Stimulated activated naive CD8-positive, alpha-beta T cell treated with anti-CD3 and anti-CD28 coated beads, Interleukin-15, amount 100 ng/mL, for 72 hours (primary cell): ENCODE data around the gene FANCE.

Source experiments
- ATAC-seq: fragments of 150-1000 bp; cut with Tn5 transposase; 2 replicates; pipeline ENCODE4 v1.10.0; 2021; ENCODE audit warnings: mild to moderate bottlenecking, moderate library complexity
- DNase-seq, 2 donors: peaks; one replicate each; pipeline ENCODE4 v3.0.0; 2021 to 2022
- H3K27ac Mint-ChIP-seq, 2 donors: one replicate each; pipeline ENCODE4 v1.8.0; 2022; ENCODE audit warnings: mild to moderate bottlenecking in 2 of 2, mixed read lengths in 2 of 2, moderate library complexity in 2 of 2
- H3K27me3 Mint-ChIP-seq: one replicate; pipeline ENCODE4 v1.8.0; 2022; ENCODE audit warnings: mixed read lengths
- H3K4me1 Mint-ChIP-seq: one replicate; pipeline ENCODE4 v1.8.0; 2022; ENCODE audit warnings: mild to moderate bottlenecking, mixed read lengths
- H3K4me3 Mint-ChIP-seq, 2 donors: one replicate each; pipeline ENCODE4 v1.8.0; 2022; ENCODE audit warnings: mild to moderate bottlenecking in 2 of 2, mixed read lengths in 2 of 2, moderate library complexity in 1 of 2
- H3K9me3 Mint-ChIP-seq, 2 donors: one replicate each; pipeline ENCODE4 v1.8.0; 2022; ENCODE audit warnings: mixed read lengths in 2 of 2

FANCE gene

GRCh38 chr6:35469751-35470662 lies 17.9 kb downstream of the FANCE start:
- peaks cover 67% of the 10 kb centered on the region for H3K4me1 Mint-ChIP-seq
- no peaks in the 10 kb centered on the region for H3K9me3 Mint-ChIP-seq
- peak overlapping the region; percentile 99 to 100 for H3K27ac Mint-ChIP-seq

GRCh38 chr6:35470663-35471120 lies 18.6 kb downstream of the FANCE start:
- H3K27me3 Mint-ChIP-seq, result no peaks in the 10 kb centered on the region
- DNase-seq (no peak), ATAC-seq (no peak)
- H3K4me1 Mint-ChIP-seq, result peaks cover 71% of the 10 kb centered on the region
- H3K4me3 Mint-ChIP-seq, result peak overlapping the region; percentile 91 to 98
- H3K27ac Mint-ChIP-seq, result peak overlapping the region; percentile 64 to 100
- H3K9me3 Mint-ChIP-seq, result no peaks in the 10 kb centered on the region

More at GRCh38 chr6:35469751-35470662, 17.9 kb downstream of the FANCE start:
- ATAC-seq, result no peak
- peak overlapping the region; percentile 91 to 98 for H3K4me3 Mint-ChIP-seq
- no peaks in the 10 kb centered on the region for H3K27me3 Mint-ChIP-seq
- DNase-seq, result no peak

GRCh38 chr6:35471836-35472345 lies 19.8 kb downstream of the FANCE start:
- peak overlapping the region; percentile 13 to 100 for H3K27ac Mint-ChIP-seq
- H3K4me3 Mint-ChIP-seq, result peak overlapping the region; percentile 91 to 98
- no peaks in the 10 kb centered on the region for H3K9me3 Mint-ChIP-seq
- ATAC-seq (no peak), DNase-seq (no peak)
- no peaks in the 10 kb centered on the region for H3K27me3 Mint-ChIP-seq
- H3K4me1 Mint-ChIP-seq, result peaks cover 82% of the 10 kb centered on the region

- ATAC-seq (no peak), DNase-seq (no peak)
- Mint-ChIP-seq H3K27ac (peak overlapping the region in 1 of 2 donors; percentile 85), H3K4me3 (peak overlapping the region in 1 of 2 donors; percentile 58), H3K9me3 (no peaks in the 10 kb centered on the region), H3K4me1 (peaks cover 70% of the 10 kb centered on the region), H3K27me3 (no peaks in the 10 kb centered on the region)
Measured at GRCh38 chr6:35473075-35473849, 21.1 kb downstream of the FANCE start.

- H3K4me1 Mint-ChIP-seq, result peaks cover 70% of the 10 kb centered on the region
- no peak for ATAC-seq
- DNase-seq, result no peak
- H3K27ac Mint-ChIP-seq, result peak overlapping the region in 1 of 2 donors; percentile 49
- no peaks in the 10 kb centered on the region for H3K27me3 Mint-ChIP-seq
- no peak overlapping the region for H3K4me3 Mint-ChIP-seq
- H3K9me3 Mint-ChIP-seq, result no peaks in the 10 kb centered on the region
Measured at GRCh38 chr6:35473850-35474130, 21.7 kb downstream of the FANCE start.

GRCh38 chr6:35474131-35474941 lies 22.2 kb downstream of the FANCE start:
- peak overlapping the region in 1 of 2 donors; percentile 49 for H3K27ac Mint-ChIP-seq
- DNase-seq (no peak), ATAC-seq (peak; percentile 32)
- H3K9me3 Mint-ChIP-seq, result no peaks in the 10 kb centered on the region
- peaks cover 67% of the 10 kb centered on the region for H3K4me1 Mint-ChIP-seq
- H3K4me3 Mint-ChIP-seq, result no peak overlapping the region
- no peaks in the 10 kb centered on the region for H3K27me3 Mint-ChIP-seq

GRCh38 chr6:35474942-35475570 lies 22.9 kb downstream of the FANCE start:
- Mint-ChIP-seq H3K27ac (peak overlapping the region in 1 of 2 donors; percentile 44), H3K4me1 (peaks cover 60% of the 10 kb centered on the region), H3K27me3 (no peaks in the 10 kb centered on the region), H3K9me3 (no peaks in the 10 kb centered on the region), H3K4me3 (no peak overlapping the region)
- DNase-seq, result no peak
- ATAC-seq, result peak; percentile 5

- Mint-ChIP-seq H3K27ac (no peak overlapping the region), H3K27me3 (no peaks in the 10 kb centered on the region), H3K9me3 (no peaks in the 10 kb centered on the region), H3K4me3 (no peak overlapping the region), H3K4me1 (peaks cover 54% of the 10 kb centered on the region)
- DNase-seq, result no peak
- ATAC-seq, result peak; percentile 2
Measured at GRCh38 chr6:35475573-35475972, 23.4 kb downstream of the FANCE start.

GRCh38 chr6:35476004-35476403 lies 23.9 kb downstream of the FANCE start:
- peaks cover 50% of the 10 kb centered on the region for H3K4me1 Mint-ChIP-seq
- no peak overlapping the region for H3K27ac Mint-ChIP-seq
- no peak overlapping the region for H3K4me3 Mint-ChIP-seq
- DNase-seq (no peak), ATAC-seq (peak; percentile 18)
- no peaks in the 10 kb centered on the region for H3K9me3 Mint-ChIP-seq
- no peaks in the 10 kb centered on the region for H3K27me3 Mint-ChIP-seq

GRCh38 chr6:35477028-35477427 lies 24.9 kb downstream of the FANCE start:
- H3K4me3 Mint-ChIP-seq, result no peak overlapping the region
- H3K27me3 Mint-ChIP-seq, result no peaks in the 10 kb centered on the region
- peaks cover 40% of the 10 kb centered on the region for H3K4me1 Mint-ChIP-seq
- H3K9me3 Mint-ChIP-seq, result no peaks in the 10 kb centered on the region
- ATAC-seq, result no peak
- DNase-seq, result no peak
- H3K27ac Mint-ChIP-seq, result peak overlapping the region in 1 of 2 donors; percentile 37

GRCh38 chr6:35477551-35478179 lies 25.5 kb downstream of the FANCE start:
- H3K9me3 Mint-ChIP-seq, result no peaks in the 10 kb centered on the region
- H3K27me3 Mint-ChIP-seq, result no peaks in the 10 kb centered on the region
- peaks cover 34% of the 10 kb centered on the region for H3K4me1 Mint-ChIP-seq
- DNase-seq, result no peak
- no peak for ATAC-seq
- peak overlapping the region in 1 of 2 donors; percentile 37 for H3K27ac Mint-ChIP-seq
- no peak overlapping the region for H3K4me3 Mint-ChIP-seq

GRCh38 chr6:35478259-35478658 lies 26.1 kb downstream of the FANCE start:
- H3K27ac Mint-ChIP-seq, result no peak overlapping the region
- DNase-seq (no peak), ATAC-seq (no peak)
- no peaks in the 10 kb centered on the region for H3K27me3 Mint-ChIP-seq
- H3K4me1 Mint-ChIP-seq, result peaks cover 28% of the 10 kb centered on the region
- no peak overlapping the region for H3K4me3 Mint-ChIP-seq
- H3K9me3 Mint-ChIP-seq, result no peaks in the 10 kb centered on the region

GRCh38 chr6:35480176-35480575 lies 28.0 kb downstream of the FANCE start:
- no peak overlapping the region for H3K27ac Mint-ChIP-seq
- no peaks in the 10 kb centered on the region for H3K27me3 Mint-ChIP-seq
- H3K4me3 Mint-ChIP-seq, result no peak overlapping the region
- no peaks in the 10 kb centered on the region for H3K9me3 Mint-ChIP-seq
- ATAC-seq (peak; percentile 8), DNase-seq (no peak)
- peaks cover 17% of the 10 kb centered on the region for H3K4me1 Mint-ChIP-seq

- Mint-ChIP-seq H3K9me3 (no peaks in the 10 kb centered on the region), H3K4me3 (no peak overlapping the region), H3K27ac (no peak overlapping the region), H3K4me1 (peaks cover 8% of the 10 kb centered on the region), H3K27me3 (no peaks in the 10 kb centered on the region)
- DNase-seq (no peak), ATAC-seq (no peak)
Measured at GRCh38 chr6:35481226-35481625, 29.1 kb downstream of the FANCE start.
